BLaER1 treated with 17β-estradiol and CSF1 and Interleukin-3, amounts not matched to agents 10 nM and 100 nM (cell line): ENCODE results near the gene NDRG3.

Source experiments
- H3K27ac ChIP-seq, 11 experiments: shearing (Covaris generic); formaldehyde crosslinking; 2 replicates each; pipeline ENCODE4 v1.8.1; 2022
- H3K27me3 ChIP-seq, 11 experiments: shearing (Covaris generic); formaldehyde crosslinking; 2 replicates each; pipeline ENCODE4 v1.8.1; 2022
- H3K36me3 ChIP-seq, 11 experiments: shearing (Covaris generic); formaldehyde crosslinking; 2 replicates each; pipeline ENCODE4 v1.8.1; 2022
- H3K4me1 ChIP-seq, 10 experiments: shearing (Covaris generic); formaldehyde crosslinking; 2 replicates each; pipeline ENCODE4 v1.8.1; 2022
- H3K4me2 ChIP-seq, 11 experiments: shearing (Covaris generic); formaldehyde crosslinking; 2 replicates each; pipeline ENCODE4 v1.8.1; 2022
- H3K4me3 ChIP-seq, 10 experiments: shearing (Covaris generic); formaldehyde crosslinking; 2 replicates each; pipeline ENCODE4 v1.8.1; 2022
- H3K9ac ChIP-seq, 11 experiments: shearing (Covaris generic); formaldehyde crosslinking; 2 replicates each; pipeline ENCODE4 v1.8.1; 2022
- H3K9me3 ChIP-seq, 11 experiments: shearing (Covaris generic); formaldehyde crosslinking; replicated peaks in 1 of 11; 2 replicates each; pipeline ENCODE4 v1.8.1; 2022
- H4K20me1 ChIP-seq, 11 experiments: shearing (Covaris generic); formaldehyde crosslinking; 2 replicates each; pipeline ENCODE4 v1.8.1; 2022
- Cebpa-rat ChIP-seq, 11 experiments: shearing (Covaris generic); IDR thresholded peaks; 2 replicates each; pipeline ENCODE4 v1.8.1; 2022

NDRG3 gene

GRCh38 chr20:36745927-36746659 is at the start of gene NDRG3:
NDRG3 (minus strand) TSS chr20:36746090; CDS start chr20:36721735, 24,355 bp downstream.
- H3K4me2 ChIP-seq: peak within 1 kb of the TSS; percentile 91 to 100 (median 98)
- no peaks in the 10 kb centered on the region for H3K27me3 ChIP-seq
- H3K4me1 ChIP-seq: peaks cover 15 to 31% (median 22%) of the 10 kb centered on the region in 10 experiments
- H3K9me3 ChIP-seq: no peaks in the 10 kb centered on the region
- H3K27ac ChIP-seq: peak within 1 kb of the TSS; percentile 28 to 79 (median 61); a peak in 21 of 22 replicates
- H3K4me3 ChIP-seq: peak within 1 kb of the TSS; percentile 68 to 84 (median 73)
- peaks cover 0 to 15% (median 0%) of the 10 kb centered on the region in 11 experiments; a peak in 3 of 22 replicates for H4K20me1 ChIP-seq
- TF ChIP-seq Cebpa-rat (IDR thresholded peaks at IDR 0.05): no peak
- peak within 1 kb of the TSS; percentile 58 to 80 (median 76) for H3K9ac ChIP-seq
- H3K36me3 ChIP-seq: peaks cover 0 to 14% (median 12%) of the 10 kb centered on the region in 11 experiments; a peak in 19 of 22 replicates

- Histone ChIP-seq H3K9me3 (no peaks in the 10 kb centered on the region), H4K20me1 (peaks cover 0 to 42% (median 35%) of the 10 kb centered on the region in 11 experiments; a peak in 18 of 22 replicates), H3K4me2 (no peak overlapping the region), H3K27me3 (no peaks in the 10 kb centered on the region), H3K4me3 (no peak overlapping the region), H3K4me1 (peaks cover 0 to 15% (median 11%) of the 10 kb centered on the region in 10 experiments; a peak in 13 of 20 replicates), H3K27ac (no peak overlapping the region), H3K36me3 (peaks cover 88 to 99% (median 96%) of the 10 kb centered on the region in 11 experiments), H3K9ac (no peak overlapping the region)
- TF ChIP-seq Cebpa-rat (IDR thresholded peaks at IDR 0.05): no peak
These were observed 48.2 kb upstream of the NDRG3 start for GRCh38 chr20:36794116-36794474.

GRCh38 chr20:36793294-36794115 is 47.6 kb upstream of the NDRG3 start:
- Histone ChIP-seq H3K36me3 (peaks cover 88 to 99% (median 96%) of the 10 kb centered on the region in 11 experiments), H3K9ac (0 out of 22 replicates have a peak overlapping the region, but pooled peaks of 3 of the 11 experiments have one; percentile 0 to 29 (median 9))

GRCh38 chr20:36792422-36792821 is 46.5 kb upstream of the NDRG3 start:
- Histone ChIP-seq H3K4me3 (no peak overlapping the region), H3K27me3 (no peaks in the 10 kb centered on the region), H3K4me1 (peaks cover 0 to 15% (median 11%) of the 10 kb centered on the region in 10 experiments; a peak in 13 of 20 replicates), H3K27ac (no peak overlapping the region; a peak in 1 of 22 replicates), H3K4me2 (peak overlapping the region in 3 of 11 experiments; percentile 34 to 46 (median 42); a peak in 5 of 22 replicates), H3K9ac (no peak overlapping the region), H4K20me1 (peaks cover 0 to 58% (median 33%) of the 10 kb centered on the region in 11 experiments; a peak in 18 of 22 replicates), H3K9me3 (no peaks in the 10 kb centered on the region), H3K36me3 (peaks cover 86 to 99% (median 94%) of the 10 kb centered on the region in 11 experiments)
- TF ChIP-seq Cebpa-rat (IDR thresholded peaks at IDR 0.05): no peak

More at GRCh38 chr20:36793294-36794115, 47.6 kb upstream of the NDRG3 start:
- no peak for TF ChIP-seq Cebpa-rat (IDR thresholded peaks at IDR 0.05)
- H3K27ac ChIP-seq: peak overlapping the region in 2 of 11 experiments; percentile 7 to 16; a peak in 2 of 22 replicates
- H4K20me1 ChIP-seq: peaks cover 0 to 48% (median 38%) of the 10 kb centered on the region in 11 experiments; a peak in 18 of 22 replicates
- H3K9me3 ChIP-seq: no peaks in the 10 kb centered on the region
- H3K4me2 ChIP-seq: peak overlapping the region in 6 of 11 experiments; percentile 9 to 46 (median 38); a peak in 10 of 22 replicates
- peaks cover 0 to 15% (median 11%) of the 10 kb centered on the region in 10 experiments; a peak in 13 of 20 replicates for H3K4me1 ChIP-seq
- no peaks in the 10 kb centered on the region for H3K27me3 ChIP-seq
- H3K4me3 ChIP-seq: no peak overlapping the region

- Histone ChIP-seq H3K9me3 (no peaks in the 10 kb centered on the region), H3K4me3 (no peak overlapping the region), H3K4me1 (peaks cover 0 to 15% (median 11%) of the 10 kb centered on the region in 10 experiments; a peak in 13 of 20 replicates), H4K20me1 (peaks cover 5 to 64% (median 33%) of the 10 kb centered on the region in 11 experiments; a peak in 18 of 22 replicates), H3K9ac (0 out of 22 replicates have a peak overlapping the region, but pooled peaks of 2 of the 11 experiments have one; percentile 0 to 26), H3K4me2 (no peak overlapping the region), H3K27ac (no peak overlapping the region), H3K27me3 (no peaks in the 10 kb centered on the region), H3K36me3 (peaks cover 85 to 99% (median 94%) of the 10 kb centered on the region in 11 experiments)
- no peak for TF ChIP-seq Cebpa-rat (IDR thresholded peaks at IDR 0.05)
These were observed 46.0 kb upstream of the NDRG3 start for GRCh38 chr20:36791862-36792261.

- no peak overlapping the region for H3K4me3 ChIP-seq
- no peaks in the 10 kb centered on the region for H3K4me1 ChIP-seq
- H4K20me1 ChIP-seq: peaks cover 12 to 83% (median 31%) of the 10 kb centered on the region in 11 experiments; a peak in 18 of 22 replicates
- H3K27ac ChIP-seq: no peak overlapping the region
- H3K9ac ChIP-seq: no peak overlapping the region
- H3K27me3 ChIP-seq: no peaks in the 10 kb centered on the region
- no peaks in the 10 kb centered on the region for H3K9me3 ChIP-seq
- no peak overlapping the region for H3K4me2 ChIP-seq
- H3K36me3 ChIP-seq: peaks cover 85 to 98% (median 87%) of the 10 kb centered on the region in 11 experiments
- no peak for TF ChIP-seq Cebpa-rat (IDR thresholded peaks at IDR 0.05)
These were observed 40.8 kb upstream of the NDRG3 start for GRCh38 chr20:36786663-36787062.

- no peak overlapping the region; a peak in 1 of 22 replicates for H3K27ac ChIP-seq
- peaks cover 81 to 98% (median 83%) of the 10 kb centered on the region in 11 experiments for H3K36me3 ChIP-seq
- no peak overlapping the region for H3K4me2 ChIP-seq
- no peak for TF ChIP-seq Cebpa-rat (IDR thresholded peaks at IDR 0.05)
- no peak overlapping the region for H3K4me3 ChIP-seq
- H3K9ac ChIP-seq: no peak overlapping the region
- no peaks in the 10 kb centered on the region for H3K4me1 ChIP-seq
- no peaks in the 10 kb centered on the region for H3K9me3 ChIP-seq
- peaks cover 12 to 79% (median 28%) of the 10 kb centered on the region in 11 experiments; a peak in 18 of 22 replicates for H4K20me1 ChIP-seq
- H3K27me3 ChIP-seq: no peaks in the 10 kb centered on the region
These were observed 40.4 kb upstream of the NDRG3 start for GRCh38 chr20:36786246-36786645.

- no peaks in the 10 kb centered on the region for H3K9me3 ChIP-seq
- no peak overlapping the region for H3K9ac ChIP-seq
- peaks cover 72 to 98% (median 79%) of the 10 kb centered on the region in 11 experiments for H3K36me3 ChIP-seq
- H3K4me2 ChIP-seq: no peak overlapping the region
- H3K27ac ChIP-seq: no peak overlapping the region
- H3K4me3 ChIP-seq: no peak overlapping the region
- H4K20me1 ChIP-seq: peaks cover 12 to 70% (median 23%) of the 10 kb centered on the region in 11 experiments; a peak in 17 of 22 replicates
- no peaks in the 10 kb centered on the region for H3K27me3 ChIP-seq
- no peak for TF ChIP-seq Cebpa-rat (IDR thresholded peaks at IDR 0.05)
- H3K4me1 ChIP-seq: no peaks in the 10 kb centered on the region
These were observed 39.4 kb upstream of the NDRG3 start for GRCh38 chr20:36785308-36785707.
